ENCODE results near the gene TMPO. TPM values are rescaled to one million over a fixed set of nuclear protein-coding genes. Genes with fewer than 3 reads are reported as not detected.

Gene TMPO
- total and polyA plus RNA-seq, 10 of the 15 experiments (the other 5 are each of a cell fraction or from before 2014, with no cell fraction given), result 79.8 to 246 (median 179) TPM

DNA sequence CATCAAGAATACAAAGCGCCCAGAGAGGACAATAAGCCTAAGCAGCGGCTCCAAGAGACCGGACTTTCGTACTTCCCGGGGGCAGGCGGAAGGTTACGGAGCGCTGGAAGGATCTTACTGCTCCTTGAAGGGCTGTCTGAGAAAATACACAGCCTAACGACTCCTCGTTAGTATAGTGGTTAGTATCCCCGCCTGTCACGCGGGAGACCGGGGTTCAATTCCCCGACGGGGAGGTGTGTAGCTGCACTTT lies 12.1 kb upstream of the TMPO start (continued):
- TF ChIP-seq, protein P1, sequence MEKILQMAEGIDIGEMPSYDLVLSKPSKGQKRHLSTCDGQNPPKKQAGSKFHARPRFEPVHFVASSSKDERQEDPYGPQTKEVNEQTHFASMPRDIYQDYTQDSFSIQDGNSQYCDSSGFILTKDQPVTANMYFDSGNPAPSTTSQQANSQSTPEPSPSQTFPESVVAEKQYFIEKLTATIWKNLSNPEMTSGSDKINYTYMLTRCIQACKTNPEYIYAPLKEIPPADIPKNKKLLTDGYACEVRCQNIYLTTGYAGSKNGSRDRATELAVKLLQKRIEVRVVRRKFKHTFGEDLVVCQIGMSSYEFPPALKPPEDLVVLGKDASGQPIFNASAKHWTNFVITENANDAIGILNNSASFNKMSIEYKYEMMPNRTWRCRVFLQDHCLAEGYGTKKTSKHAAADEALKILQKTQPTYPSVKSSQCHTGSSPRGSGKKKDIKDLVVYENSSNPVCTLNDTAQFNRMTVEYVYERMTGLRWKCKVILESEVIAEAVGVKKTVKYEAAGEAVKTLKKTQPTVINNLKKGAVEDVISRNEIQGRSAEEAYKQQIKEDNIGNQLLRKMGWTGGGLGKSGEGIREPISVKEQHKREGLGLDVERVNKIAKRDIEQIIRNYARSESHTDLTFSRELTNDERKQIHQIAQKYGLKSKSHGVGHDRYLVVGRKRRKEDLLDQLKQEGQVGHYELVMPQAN (conservative IDR thresholded peaks at IDR 0.05), result no peak; the same call in 1 of the 2 replicates
- TF ChIP-seq ZNF24 (IDR thresholded peaks at IDR 0.05) (peak; percentile 99), CREB1 (IDR thresholded peaks at IDR 0.05; ENCODE audit: low read depth) (peak; percentile 46), HCFC1 (IDR thresholded peaks at IDR 0.05; ENCODE audit: low read length) (peak; percentile 10; the same call in 1 of the 2 replicates), ZNF622 (IDR thresholded peaks at IDR 0.05) (no peak), ETV6 (conservative IDR thresholded peaks at IDR 0.05 in 1 of 2, IDR thresholded peaks at IDR 0.05 in 1 of 2; ENCODE audit: borderline replicate concordance in 1 of 2, low read depth in 1 of 2) (peak in 1 of 2 experiments; percentile 26; a peak in 1 of 4 replicates), BHLHE40 (IDR thresholded peaks at IDR 0.05; ENCODE audit: borderline replicate concordance in 1 of 2, low read depth in 2 of 2, low read length in 1 of 2) (peak in 1 of 2 experiments; percentile 10; a peak in 2 of 4 replicates), ZNF207 (IDR thresholded peaks at IDR 0.05; ENCODE audit: borderline replicate concordance) (peak; percentile 90; the same call in 1 of the 2 replicates), SRF (IDR thresholded peaks at IDR 0.05; ENCODE audit: low read depth in 2 of 2, low read length in 2 of 2) (no peak), NFYB (IDR thresholded peaks at IDR 0.05; ENCODE audit: insufficient read depth, low read depth, low read length) (no peak), RAD51 (IDR thresholded peaks at IDR 0.05) (no peak), SIX5 (IDR thresholded peaks at IDR 0.05; ENCODE audit: low read depth, low read length, severe bottlenecking) (no peak), MEF2B (IDR thresholded peaks at IDR 0.05; ENCODE audit: partially characterized antibody, poor library complexity, severe bottlenecking) (no peak), MEF2A (IDR thresholded peaks at IDR 0.05; ENCODE audit: insufficient read depth, low read depth, low read length) (0 out of 2 replicates have a peak, but pooled peaks have one; percentile 20), ZNF217 (IDR thresholded peaks at IDR 0.05) (0 out of 2 replicates have a peak, but pooled peaks have one; percentile 15)
- TF ChIP-seq, protein P2, sequence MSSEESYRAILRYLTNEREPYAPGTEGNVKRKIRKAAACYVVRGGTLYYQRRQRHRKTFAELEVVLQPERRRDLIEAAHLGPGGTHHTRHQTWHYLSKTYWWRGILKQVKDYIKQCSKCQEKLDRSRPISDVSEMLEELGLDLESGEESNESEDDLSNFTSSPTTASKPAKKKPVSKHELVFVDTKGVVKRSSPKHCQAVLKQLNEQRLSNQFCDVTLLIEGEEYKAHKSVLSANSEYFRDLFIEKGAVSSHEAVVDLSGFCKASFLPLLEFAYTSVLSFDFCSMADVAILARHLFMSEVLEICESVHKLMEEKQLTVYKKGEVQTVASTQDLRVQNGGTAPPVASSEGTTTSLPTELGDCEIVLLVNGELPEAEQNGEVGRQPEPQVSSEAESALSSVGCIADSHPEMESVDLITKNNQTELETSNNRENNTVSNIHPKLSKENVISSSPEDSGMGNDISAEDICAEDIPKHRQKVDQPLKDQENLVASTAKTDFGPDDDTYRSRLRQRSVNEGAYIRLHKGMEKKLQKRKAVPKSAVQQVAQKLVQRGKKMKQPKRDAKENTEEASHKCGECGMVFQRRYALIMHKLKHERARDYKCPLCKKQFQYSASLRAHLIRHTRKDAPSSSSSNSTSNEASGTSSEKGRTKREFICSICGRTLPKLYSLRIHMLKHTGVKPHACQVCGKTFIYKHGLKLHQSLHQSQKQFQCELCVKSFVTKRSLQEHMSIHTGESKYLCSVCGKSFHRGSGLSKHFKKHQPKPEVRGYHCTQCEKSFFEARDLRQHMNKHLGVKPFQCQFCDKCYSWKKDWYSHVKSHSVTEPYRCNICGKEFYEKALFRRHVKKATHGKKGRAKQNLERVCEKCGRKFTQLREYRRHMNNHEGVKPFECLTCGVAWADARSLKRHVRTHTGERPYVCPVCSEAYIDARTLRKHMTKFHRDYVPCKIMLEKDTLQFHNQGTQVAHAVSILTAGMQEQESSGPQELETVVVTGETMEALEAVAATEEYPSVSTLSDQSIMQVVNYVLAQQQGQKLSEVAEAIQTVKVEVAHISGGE (CRISPR knock-in tag; IDR thresholded peaks at IDR 0.05), result no peak
- TF ChIP-seq, protein P3, sequence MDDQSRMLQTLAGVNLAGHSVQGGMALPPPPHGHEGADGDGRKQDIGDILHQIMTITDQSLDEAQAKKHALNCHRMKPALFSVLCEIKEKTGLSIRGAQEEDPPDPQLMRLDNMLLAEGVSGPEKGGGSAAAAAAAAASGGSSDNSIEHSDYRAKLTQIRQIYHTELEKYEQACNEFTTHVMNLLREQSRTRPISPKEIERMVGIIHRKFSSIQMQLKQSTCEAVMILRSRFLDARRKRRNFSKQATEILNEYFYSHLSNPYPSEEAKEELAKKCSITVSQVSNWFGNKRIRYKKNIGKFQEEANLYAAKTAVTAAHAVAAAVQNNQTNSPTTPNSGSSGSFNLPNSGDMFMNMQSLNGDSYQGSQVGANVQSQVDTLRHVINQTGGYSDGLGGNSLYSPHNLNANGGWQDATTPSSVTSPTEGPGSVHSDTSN (IDR thresholded peaks at IDR 0.05; ENCODE audit: insufficient replicate concordance, low read depth, low read length), result peak; percentile 31
- TF ChIP-seq, protein P4, sequence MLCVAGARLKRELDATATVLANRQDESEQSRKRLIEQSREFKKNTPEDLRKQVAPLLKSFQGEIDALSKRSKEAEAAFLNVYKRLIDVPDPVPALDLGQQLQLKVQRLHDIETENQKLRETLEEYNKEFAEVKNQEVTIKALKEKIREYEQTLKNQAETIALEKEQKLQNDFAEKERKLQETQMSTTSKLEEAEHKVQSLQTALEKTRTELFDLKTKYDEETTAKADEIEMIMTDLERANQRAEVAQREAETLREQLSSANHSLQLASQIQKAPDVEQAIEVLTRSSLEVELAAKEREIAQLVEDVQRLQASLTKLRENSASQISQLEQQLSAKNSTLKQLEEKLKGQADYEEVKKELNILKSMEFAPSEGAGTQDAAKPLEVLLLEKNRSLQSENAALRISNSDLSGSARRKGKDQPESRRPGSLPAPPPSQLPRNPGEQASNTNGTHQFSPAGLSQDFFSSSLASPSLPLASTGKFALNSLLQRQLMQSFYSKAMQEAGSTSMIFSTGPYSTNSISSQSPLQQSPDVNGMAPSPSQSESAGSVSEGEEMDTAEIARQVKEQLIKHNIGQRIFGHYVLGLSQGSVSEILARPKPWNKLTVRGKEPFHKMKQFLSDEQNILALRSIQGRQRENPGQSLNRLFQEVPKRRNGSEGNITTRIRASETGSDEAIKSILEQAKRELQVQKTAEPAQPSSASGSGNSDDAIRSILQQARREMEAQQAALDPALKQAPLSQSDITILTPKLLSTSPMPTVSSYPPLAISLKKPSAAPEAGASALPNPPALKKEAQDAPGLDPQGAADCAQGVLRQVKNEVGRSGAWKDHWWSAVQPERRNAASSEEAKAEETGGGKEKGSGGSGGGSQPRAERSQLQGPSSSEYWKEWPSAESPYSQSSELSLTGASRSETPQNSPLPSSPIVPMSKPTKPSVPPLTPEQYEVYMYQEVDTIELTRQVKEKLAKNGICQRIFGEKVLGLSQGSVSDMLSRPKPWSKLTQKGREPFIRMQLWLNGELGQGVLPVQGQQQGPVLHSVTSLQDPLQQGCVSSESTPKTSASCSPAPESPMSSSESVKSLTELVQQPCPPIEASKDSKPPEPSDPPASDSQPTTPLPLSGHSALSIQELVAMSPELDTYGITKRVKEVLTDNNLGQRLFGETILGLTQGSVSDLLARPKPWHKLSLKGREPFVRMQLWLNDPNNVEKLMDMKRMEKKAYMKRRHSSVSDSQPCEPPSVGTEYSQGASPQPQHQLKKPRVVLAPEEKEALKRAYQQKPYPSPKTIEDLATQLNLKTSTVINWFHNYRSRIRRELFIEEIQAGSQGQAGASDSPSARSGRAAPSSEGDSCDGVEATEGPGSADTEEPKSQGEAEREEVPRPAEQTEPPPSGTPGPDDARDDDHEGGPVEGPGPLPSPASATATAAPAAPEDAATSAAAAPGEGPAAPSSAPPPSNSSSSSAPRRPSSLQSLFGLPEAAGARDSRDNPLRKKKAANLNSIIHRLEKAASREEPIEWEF (IDR thresholded peaks at IDR 0.05; ENCODE audit: insufficient replicate concordance, low read depth, low read length), result no peak

All from GM12878 (cell line).